Cardiac muscle cell (in vitro differentiated cells and primary cell): ENCODE measurements around the gene TBC1D14. TPM values are rescaled to one million over a fixed set of nuclear protein-coding genes. Genes with fewer than 3 reads are reported as not detected.

Experiments used
- DNase-seq, 2 donors: peaks; one replicate each; pipeline versions ENCODE4 v3.0.0 to v3.0.0-alpha.2; 2010 to 2017; ENCODE audit warnings: low read depth in 1 of 2, low spot score in 1 of 2
- H3K27ac ChIP-seq: fragments of 200-600 bp; sonication (generic); 2 replicates; pipeline ENCODE4 v1.5.1; 2016
- H3K27me3 ChIP-seq: fragments of 200-600 bp; sonication (generic); 2 replicates; pipeline ENCODE4 v1.6.0; 2016; ENCODE audit warnings: control low read depth
- H3K36me3 ChIP-seq: fragments of 200-600 bp; sonication (generic); 2 replicates; pipeline ENCODE4 v1.5.1; 2016; ENCODE audit warnings: control low read depth
- H3K4me1 ChIP-seq: fragments of 200-600 bp; sonication (generic); 2 replicates; pipeline ENCODE4 v1.8.1; 2017; ENCODE audit warnings: low read depth, mild to moderate bottlenecking, mixed run types
- H3K4me3 ChIP-seq: fragments of 200-600 bp; sonication (generic); 2 replicates; pipeline ENCODE4 v1.5.1; 2016; ENCODE audit warnings: mild to moderate bottlenecking
- H3K9me3 ChIP-seq: fragments of 200-600 bp; sonication (generic); 2 replicates; pipeline ENCODE4 v1.5.1; 2017; ENCODE audit warnings: low read depth, mild to moderate bottlenecking, control low read depth
- polyA plus RNA-seq: library from polyadenylated mRNA; unstranded; fragments of >200 nt; fragmentation: Nextera tagmentation; extraction: Ambion mirVana; gene quantifications from 2 replicates; pipeline ENCODE4 v1.2.1, GENCODE V29; 2016
- total RNA-seq: library from RNA; depleted of rRNA; stranded (reverse); fragments of >200 nt; gene quantifications from 2 replicates; pipeline ENCODE4 v1.2.3, GENCODE V29; 2016
- TF ChIP-seq, protein P1 (sequence below): IDR thresholded peaks from 2 replicates; pipeline ENCODE4 v1.5.1; 2012; ENCODE audit warnings: low read depth, mild to moderate bottlenecking, low read length

TBC1D14 gene
- total and polyA plus RNA-seq, 2 experiments from 2014 or later: 30.5 to 41.8 TPM

DNA sequence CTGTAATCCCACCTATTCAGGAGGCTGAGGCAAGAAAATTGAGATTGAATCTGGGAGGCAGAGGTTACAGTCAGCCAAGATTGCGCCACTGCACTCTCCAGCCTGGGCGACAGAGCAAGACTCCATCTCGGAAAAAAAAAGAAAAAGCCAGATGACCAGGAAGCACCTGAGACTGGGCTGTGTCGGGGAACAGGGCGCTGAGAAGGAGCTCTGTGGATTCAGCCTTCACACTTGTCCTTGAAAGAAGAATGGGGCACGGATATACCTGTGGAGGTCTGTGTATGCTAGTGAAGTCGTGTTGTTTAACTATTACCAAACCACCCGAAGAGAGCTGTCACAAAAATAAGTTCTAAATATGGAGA, 94.2 kb downstream of the TBC1D14 start:
- no peaks in the 10 kb centered on the region for H3K27me3 ChIP-seq
- H3K4me3 ChIP-seq: no peak overlapping the region
- H3K36me3 ChIP-seq: peaks cover 19% of the 10 kb centered on the region
- no peaks in the 10 kb centered on the region for H3K9me3 ChIP-seq
- TF ChIP-seq, protein P1, sequence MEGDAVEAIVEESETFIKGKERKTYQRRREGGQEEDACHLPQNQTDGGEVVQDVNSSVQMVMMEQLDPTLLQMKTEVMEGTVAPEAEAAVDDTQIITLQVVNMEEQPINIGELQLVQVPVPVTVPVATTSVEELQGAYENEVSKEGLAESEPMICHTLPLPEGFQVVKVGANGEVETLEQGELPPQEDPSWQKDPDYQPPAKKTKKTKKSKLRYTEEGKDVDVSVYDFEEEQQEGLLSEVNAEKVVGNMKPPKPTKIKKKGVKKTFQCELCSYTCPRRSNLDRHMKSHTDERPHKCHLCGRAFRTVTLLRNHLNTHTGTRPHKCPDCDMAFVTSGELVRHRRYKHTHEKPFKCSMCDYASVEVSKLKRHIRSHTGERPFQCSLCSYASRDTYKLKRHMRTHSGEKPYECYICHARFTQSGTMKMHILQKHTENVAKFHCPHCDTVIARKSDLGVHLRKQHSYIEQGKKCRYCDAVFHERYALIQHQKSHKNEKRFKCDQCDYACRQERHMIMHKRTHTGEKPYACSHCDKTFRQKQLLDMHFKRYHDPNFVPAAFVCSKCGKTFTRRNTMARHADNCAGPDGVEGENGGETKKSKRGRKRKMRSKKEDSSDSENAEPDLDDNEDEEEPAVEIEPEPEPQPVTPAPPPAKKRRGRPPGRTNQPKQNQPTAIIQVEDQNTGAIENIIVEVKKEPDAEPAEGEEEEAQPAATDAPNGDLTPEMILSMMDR: no peak
- no peak for DNase-seq
- peaks cover 9% of the 10 kb centered on the region for H3K4me1 ChIP-seq
- no peak overlapping the region for H3K27ac ChIP-seq

DNA sequence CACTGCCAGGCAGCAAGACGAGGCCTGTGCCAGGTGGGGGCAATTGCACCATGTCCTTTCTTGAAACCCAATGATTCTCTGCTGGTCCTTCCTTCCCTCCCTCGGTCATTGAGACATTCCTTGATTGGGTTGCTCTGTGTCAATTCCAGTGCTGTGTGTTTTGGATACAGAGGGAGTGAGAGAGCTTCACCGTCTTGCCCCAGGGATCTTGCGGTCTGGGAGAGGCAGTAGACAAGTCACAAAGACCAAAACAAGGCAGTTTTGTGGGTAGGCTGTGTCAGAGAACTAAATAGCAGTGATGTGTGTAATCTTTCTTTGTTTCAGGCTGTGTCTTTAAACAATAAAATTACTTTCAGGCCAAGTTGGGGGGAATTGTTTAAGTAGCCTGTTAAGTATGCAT, 94.7 kb downstream of the TBC1D14 start:
- DNase-seq: no peak
- Histone ChIP-seq H3K4me1 (peaks cover 9% of the 10 kb centered on the region), H3K9me3 (no peaks in the 10 kb centered on the region), H3K27ac (no peak overlapping the region), H3K27me3 (no peaks in the 10 kb centered on the region), H3K36me3 (peaks cover 22% of the 10 kb centered on the region), H3K4me3 (no peak overlapping the region)
- TF ChIP-seq, protein P1: no peak

DNA sequence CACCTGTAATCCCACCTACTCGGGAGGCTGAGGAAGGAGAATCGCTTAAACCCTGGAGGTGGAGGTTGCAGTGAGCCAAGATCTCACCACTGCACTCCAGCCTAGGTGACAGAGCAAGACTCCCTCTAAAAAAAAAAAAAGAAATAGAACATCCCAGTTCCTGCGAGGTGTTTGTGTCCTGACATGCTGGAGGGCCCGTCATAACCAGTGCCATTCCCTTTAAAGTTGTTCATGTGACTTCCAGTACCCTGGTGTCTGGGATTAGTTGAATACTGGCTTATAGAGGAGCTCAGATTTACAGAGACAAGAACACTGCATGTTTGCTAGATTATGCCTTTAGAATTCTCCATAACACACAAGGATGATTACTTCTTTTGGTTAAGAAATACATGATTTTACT, 95.9 kb downstream of the TBC1D14 start:
- peaks cover 16% of the 10 kb centered on the region for H3K36me3 ChIP-seq
- H3K27ac ChIP-seq: no peak overlapping the region
- H3K4me1 ChIP-seq: peaks cover 9% of the 10 kb centered on the region
- DNase-seq: no peak
- no peak overlapping the region for H3K4me3 ChIP-seq
- no peaks in the 10 kb centered on the region for H3K9me3 ChIP-seq
- TF ChIP-seq, protein P1: no peak
- no peaks in the 10 kb centered on the region for H3K27me3 ChIP-seq

DNA sequence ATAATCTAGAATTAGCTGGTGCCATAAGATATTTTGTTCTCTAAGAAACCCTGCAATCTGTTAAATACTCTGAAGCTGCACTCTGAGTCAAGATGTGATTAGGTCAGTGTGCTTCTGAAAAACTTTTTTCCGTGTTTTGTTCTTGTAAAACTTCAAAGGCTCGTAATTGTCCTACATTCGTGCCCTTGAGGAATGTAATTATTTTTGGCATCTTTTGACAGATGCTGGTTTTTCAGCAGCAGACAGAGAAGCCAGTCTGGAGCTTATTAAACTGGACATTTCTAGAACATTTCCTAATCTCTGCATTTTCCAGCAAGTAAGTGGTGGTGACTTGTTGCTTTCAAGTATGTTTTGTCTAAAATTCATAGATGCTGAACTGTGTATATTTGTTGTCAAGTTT, 96.8 kb downstream of the TBC1D14 start:
- peaks cover 11% of the 10 kb centered on the region for H3K36me3 ChIP-seq
- H3K4me3 ChIP-seq: no peak overlapping the region
- DNase-seq: no peak
- TF ChIP-seq, protein P1: no peak
- H3K9me3 ChIP-seq: no peaks in the 10 kb centered on the region
- no peak overlapping the region for H3K27ac ChIP-seq
- H3K27me3 ChIP-seq: no peaks in the 10 kb centered on the region
- peaks cover 9% of the 10 kb centered on the region for H3K4me1 ChIP-seq

DNA sequence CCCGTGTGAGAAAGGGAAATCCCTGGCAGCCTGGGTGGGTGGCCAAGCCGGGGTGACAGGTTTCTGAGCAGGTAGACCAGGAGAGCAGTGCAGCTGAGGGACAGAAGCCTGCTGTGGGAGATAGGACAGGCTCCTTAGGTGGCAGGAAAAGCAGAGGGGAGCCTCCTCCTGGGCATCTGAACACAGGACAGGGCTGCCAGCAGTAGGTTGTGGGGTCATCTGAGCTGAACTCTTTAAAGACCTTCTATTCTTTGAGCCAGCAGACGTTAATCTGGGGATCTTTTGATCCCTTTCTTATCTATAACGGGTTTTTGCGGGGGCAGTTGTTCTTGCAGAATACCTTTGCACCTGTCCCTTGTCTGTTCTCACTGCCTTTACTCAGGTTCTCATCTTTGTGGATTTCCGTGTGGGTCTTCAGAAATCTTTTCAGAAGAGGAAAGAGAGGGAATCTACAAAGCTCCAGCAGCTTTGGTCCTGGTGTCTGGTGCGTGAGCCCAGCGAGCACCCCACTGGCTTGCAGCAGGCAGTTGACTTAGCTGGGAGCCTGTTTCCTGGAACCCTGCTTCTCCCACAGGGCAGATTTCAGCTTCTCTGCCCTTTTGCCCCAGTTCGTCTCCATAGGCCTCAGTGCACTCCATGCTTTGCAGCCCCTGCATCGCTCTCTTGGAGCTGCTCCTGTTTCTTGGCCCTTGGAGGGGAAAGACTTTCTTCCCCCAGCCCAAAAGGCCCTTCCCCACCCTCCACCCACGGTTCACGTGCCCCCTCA, 97.7 kb downstream of the TBC1D14 start:
- TF ChIP-seq, protein P1: no peak
- H3K9me3 ChIP-seq: no peaks in the 10 kb centered on the region
- peaks cover 9% of the 10 kb centered on the region for H3K4me1 ChIP-seq
- H3K27me3 ChIP-seq: no peaks in the 10 kb centered on the region
- H3K4me3 ChIP-seq: no peak overlapping the region
- peaks cover 10% of the 10 kb centered on the region for H3K36me3 ChIP-seq
- DNase-seq: no peak
- peak overlapping the region; percentile 43 for H3K27ac ChIP-seq

DNA sequence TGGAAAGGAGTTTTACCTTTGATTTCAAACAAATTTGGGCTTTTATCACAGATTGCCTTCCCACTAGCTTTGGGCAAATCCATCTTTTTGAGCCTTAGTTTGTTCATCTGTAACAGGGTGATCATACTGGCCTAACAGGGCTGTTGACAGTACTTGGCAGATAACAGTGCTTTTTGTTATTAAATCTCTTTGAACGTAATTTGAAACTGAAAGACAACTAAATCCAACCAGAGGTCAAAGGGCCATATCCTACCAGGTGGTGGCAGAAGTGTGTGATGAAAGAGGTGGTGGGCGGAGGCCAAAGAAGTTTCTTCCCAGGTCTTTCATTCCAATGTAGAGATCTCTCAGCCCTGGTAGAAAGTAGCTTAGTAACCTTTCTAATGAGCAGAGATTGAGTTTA, 98.3 kb downstream of the TBC1D14 start:
- no peak for DNase-seq
- H3K36me3 ChIP-seq: peaks cover 15% of the 10 kb centered on the region
- H3K27ac ChIP-seq: peak overlapping the region; percentile 43

More for the DNA sequence above, 98.3 kb downstream of the TBC1D14 start:
- Histone ChIP-seq H3K27me3 (no peaks in the 10 kb centered on the region), H3K4me3 (no peak overlapping the region), H3K4me1 (peaks cover 9% of the 10 kb centered on the region), H3K9me3 (no peaks in the 10 kb centered on the region)
- TF ChIP-seq, protein P1: no peak
